LNCAP (cell line): Measurements from ENCODE around the gene OSBP2.

Source experiments
- TF ChIP-seq, protein P1 (sequence below): fragments of 450-650 bp; IDR thresholded peaks from 2 replicates; pipeline ENCODE4 v1.5.1; 2017; ENCODE audit warnings: mild to moderate bottlenecking

OSBP2 gene

DNA sequence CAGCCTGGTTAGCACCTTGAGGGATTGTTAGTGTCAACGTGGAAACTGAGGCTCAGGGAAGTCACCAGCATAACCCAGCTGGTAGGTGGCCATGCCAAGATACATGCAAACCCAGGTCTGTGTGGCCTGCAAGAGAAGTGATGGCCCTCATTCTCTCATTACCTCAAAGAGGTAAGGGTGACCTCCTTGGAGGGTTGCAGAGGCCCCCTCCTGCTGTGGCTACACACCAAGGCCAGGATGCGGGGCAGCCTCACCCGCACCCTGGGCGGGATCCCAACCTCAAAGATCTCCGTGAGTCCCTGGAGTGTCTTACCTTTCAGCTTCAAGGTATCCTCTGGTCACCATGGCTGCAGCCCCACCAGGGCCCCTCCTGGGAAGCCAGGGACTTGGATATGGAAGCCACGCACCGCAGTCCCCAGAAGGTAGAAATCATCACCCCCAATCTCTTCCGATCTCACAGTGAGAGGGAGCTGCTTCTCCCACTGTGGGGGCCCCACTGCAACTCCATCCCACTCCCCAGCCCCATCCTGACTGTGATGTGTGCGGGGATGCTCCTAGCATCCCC, 178.5 kb downstream of the OSBP2 start:
- TF ChIP-seq, protein P1, sequence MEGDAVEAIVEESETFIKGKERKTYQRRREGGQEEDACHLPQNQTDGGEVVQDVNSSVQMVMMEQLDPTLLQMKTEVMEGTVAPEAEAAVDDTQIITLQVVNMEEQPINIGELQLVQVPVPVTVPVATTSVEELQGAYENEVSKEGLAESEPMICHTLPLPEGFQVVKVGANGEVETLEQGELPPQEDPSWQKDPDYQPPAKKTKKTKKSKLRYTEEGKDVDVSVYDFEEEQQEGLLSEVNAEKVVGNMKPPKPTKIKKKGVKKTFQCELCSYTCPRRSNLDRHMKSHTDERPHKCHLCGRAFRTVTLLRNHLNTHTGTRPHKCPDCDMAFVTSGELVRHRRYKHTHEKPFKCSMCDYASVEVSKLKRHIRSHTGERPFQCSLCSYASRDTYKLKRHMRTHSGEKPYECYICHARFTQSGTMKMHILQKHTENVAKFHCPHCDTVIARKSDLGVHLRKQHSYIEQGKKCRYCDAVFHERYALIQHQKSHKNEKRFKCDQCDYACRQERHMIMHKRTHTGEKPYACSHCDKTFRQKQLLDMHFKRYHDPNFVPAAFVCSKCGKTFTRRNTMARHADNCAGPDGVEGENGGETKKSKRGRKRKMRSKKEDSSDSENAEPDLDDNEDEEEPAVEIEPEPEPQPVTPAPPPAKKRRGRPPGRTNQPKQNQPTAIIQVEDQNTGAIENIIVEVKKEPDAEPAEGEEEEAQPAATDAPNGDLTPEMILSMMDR: no peak

DNA sequence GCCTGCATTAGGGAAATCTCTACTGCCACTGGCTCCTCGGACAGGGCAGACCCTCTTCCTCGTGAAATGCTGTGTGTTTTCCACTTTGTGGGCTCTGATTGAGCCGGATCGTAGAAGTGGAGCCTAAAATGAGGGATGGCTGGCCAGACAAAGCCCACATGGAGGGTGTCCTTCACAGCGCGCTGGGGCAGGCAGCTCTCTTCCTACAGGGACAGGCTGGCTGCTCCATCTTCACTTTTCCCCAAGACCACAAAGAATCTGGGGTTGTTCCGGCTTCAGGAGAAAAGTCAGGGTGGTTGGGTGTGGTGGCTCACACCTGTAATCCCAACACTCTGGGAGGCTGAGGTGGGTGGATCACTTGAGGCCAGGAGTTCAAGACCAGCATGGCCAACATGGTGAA, 179.0 kb downstream of the OSBP2 start:
- TF ChIP-seq, protein P1: no peak

DNA sequence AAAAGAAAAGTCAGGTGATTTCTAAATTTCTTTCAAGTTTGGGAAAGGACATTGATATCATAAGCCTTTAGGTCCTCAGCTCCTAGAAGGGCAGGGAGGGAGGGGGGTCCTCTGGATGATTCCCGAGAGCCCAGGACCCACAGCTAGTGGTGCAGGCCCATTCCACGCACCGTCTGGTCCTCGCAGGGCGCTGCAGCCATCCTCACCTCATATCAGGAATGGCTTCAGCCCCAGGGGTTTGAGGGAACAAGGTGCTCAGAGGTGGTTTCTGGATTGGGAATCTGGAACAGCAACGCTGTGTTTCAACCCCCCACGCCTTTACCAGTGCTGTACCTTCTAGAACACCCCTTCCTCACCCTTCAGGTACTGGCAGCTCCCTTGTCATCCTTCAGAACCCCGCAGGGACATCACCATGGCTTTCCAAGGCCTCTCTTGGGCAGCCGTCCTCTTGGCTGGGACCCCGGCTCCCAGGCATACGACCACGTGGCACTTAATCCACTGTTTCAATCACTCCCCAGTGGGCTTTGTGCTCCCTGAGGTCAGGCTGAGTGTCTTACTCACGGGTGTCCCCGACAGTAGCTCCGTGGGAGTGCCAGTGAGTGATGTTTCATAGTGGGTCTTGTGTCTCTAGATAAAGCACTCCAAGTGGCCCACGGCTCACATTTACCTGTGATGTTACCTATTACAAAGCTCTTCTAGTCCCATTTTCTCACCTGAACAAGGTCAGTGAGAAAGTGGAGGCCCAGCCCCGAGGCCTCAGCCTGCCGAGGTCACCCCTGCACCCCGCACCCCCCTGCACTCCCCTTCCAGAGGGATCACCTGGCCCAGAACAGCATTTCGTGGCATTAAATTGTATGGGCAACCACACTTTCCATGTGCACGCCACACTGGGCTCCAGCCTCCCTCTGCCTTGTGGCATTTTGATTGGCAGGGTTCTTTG, 180.0 kb downstream of the OSBP2 start:
- TF ChIP-seq, protein P1: no peak

DNA sequence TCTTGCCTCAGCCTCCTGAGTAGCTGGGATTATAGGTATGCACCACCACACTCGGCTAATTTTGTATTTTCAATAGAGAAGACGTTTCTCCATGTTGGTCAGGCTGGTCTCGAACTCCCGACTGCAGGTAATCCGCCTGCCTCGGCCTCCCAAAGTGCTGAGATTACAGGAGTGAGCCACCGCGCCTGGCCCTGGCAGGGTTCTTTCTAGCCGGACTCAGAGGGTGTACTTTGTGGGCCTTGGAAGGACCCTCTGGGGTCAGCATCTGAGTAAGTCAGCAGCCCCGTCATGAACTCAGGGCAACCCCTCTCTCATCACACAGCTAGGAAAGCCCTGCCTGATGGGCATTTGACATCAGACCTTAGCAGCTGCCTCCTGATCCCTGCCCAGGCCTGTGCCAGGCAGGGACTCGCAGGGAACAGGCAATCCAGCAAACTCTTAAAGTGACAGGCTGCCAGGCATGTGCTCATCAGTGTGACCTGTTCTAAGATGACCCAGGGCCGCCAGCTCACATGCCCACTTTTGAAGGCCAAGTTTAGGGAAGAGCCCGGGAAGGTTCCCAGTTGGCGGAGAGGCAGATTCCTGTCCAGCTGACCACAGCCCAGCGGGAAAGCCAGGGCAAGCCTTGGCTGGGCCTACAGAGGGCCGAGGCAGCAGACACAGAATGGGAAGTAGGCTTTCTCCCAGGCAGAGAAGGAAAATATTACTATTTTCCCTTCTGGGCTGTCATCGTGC, 181.0 kb downstream of the OSBP2 start:
- TF ChIP-seq, protein P1: no peak

DNA sequence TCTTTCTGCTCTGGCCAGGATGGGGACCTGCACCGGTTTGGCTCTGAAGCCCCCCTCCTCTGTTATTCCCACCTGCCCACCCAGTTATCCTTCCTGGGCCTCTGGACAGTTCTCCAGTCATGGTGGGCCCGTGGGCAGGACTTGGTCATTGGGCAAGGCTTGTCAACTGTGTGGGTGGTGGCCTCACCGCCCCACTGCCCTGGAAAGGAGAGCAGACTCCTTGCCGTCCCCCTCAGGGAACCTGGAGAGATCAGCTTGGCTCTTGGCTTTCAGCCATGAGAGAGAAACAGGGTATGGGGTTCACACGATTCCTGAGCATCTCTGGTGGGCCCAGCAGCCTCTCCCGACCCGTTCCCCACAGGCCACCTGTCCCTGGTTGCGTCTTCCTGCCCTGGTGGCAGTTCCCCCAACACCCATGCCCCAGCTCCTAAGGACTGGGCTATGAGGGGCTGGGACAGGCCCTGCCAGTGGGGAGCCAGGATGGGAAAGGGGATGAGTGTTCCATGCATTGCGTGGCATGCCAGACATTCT, 181.6 kb downstream of the OSBP2 start:
- TF ChIP-seq, protein P1: no peak

DNA sequence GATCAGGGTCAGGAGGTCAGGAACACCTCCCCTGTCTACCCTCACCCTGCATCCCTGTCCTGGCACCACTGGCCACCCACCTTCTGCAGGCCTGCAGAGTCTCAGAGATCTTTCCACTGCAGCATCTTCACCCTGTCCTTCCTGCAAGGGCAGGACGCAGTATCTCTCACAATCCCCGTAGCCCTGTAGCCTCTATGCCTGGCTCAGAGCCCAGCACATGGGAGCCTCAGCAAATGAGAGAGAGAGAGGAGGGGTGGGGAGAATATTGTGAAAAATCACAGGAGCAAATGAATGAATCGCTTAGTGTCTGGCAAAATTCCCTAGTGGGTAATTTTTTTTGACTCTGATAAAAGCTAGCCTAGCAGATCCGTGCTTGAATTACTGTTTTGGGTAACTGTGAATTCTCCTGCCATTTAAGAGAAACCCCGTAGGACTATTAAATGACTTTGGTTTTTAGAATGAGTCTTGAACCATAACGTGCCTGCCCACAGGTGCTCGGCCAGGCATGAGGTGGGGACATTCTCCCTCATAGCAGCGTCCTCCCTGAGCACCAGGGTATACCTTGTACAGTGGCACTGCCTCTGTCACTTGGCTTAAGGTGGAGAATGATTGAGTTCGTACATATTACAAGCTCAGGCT, 182.4 kb downstream of the OSBP2 start:
- TF ChIP-seq, protein P1: no peak
